GDM1 (cell line): ENCODE measurements around the gene PWP1.
A peak's percentile ranks its signal among the peaks of the same experiment; 100 is the strongest.

Source experiments
- DNase-seq: peaks from one replicate; lab custom pipeline; 2025; lab: John Stamatoyannopoulos, UW

The PWP1 gene

DNA sequence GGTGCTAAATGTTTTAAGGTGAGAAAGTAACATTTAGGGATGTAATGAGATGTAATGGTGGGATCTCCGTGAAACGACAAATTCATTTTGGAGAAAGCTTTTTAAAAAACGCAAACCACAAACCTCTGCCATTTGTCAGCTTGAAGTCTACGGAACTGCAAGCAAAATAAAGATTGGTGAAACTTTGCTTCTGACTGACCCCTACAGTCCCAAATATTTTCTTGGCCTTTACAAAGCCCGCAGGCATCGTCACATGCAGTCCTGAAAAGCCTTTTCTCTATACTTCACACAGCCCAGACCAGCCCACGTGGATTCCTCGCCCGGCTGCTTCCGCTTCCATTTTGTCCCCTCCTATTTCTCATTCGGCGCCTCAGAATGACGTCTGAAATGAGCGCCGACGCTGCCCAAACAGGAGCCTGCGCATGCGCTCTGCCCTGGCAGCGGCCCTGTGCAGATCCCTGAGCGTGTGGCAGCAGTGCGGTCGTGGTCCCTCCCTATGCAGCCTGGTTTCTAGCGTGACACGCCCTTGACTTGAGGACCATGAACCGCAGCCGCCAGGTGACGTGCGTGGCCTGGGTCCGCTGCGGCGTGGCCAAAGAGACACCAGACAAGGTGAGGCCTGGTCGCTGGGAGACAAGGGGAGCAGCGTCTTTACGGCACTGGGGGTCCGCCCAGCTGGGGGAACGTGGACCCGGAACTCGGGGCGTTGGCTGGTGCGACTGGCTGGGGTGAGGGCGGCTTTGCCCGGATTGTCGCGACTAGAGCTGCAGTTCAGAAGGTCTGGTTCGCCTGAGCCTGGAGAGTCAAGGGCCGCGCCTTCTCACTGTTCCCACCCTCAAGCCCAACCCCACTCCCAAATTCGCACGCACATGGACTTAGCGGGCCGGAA, at the start of gene PWP1:
TSS of gene PWP1 (plus strand) at position 440 of the 889 bp plus-strand sequence. CDS start at position 541, 101 bp downstream.
- DNase-seq = peak; percentile 92

DNA sequence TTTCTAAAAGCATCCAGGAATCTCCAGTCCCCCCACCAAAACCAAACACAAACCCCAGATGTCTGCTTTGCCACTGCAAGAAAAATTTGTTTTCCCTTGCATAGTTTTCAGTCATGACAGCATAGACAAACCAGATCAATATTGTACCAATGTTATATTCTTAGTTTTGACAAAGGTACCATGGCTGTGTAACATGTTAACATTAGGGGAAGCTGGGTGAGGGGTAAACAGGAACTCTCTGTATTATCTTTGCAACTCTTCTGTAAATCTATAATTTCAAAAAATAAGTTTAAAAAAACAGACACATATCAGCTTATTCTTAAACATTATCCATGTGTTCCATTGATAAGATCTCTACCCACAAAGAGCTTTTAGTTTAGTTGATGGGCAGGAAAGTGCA, 44.4 kb upstream of the PWP1 start:
- no peak for DNase-seq

DNA sequence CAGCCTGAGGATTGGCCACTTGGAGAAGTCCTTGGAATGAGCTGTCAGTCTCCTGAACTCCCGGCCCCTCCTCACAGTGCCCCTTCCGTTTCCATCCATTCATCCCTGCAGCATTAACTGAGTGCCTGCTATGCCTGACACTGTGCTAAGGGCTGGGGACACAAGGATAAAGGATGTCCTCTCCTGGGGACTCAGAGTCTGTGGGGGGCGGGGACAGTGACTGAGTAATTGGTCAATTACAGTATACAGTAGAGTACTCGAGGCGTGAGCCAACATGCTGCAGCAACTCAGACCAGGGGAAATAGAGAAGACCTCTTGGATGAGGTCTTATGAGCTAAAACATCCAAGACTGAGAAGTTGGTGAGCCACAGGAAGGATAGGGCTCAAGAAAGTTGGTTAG, 43.4 kb upstream of the PWP1 start:
- DNase-seq = no peak

DNA sequence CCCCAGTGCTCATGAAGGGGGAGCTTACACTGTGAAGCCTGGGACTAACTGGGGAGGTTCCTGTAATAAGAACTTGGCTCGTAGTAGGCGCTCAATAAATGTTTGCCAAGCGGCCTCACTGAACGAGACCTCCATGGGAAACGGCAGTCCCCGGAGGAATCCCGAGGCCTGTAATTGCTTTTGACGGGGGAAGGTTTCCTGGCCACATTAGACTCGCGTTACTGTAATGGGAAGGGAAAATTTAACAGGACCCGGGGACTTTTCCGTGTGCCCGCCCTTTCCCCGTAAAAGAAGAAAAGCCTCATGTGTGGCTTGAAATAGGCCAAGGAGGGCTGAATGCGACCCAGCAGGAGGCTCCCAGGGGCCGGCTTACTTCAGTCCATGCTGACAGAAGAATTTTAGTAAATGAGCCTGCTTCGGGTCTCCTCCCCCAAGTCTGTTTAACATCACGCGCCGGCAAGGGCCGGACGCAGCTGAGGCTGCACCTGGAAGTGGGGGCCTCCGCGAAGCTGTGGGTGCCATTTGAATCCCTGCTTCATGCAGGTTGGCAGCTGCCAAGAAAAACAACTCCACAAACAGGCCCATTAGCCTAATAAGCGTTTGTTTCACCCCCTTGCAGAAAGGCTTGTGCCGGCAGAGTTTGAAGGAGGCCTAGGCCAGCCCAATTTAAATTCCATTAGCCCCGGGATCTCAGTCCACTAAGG, 39.8 kb upstream of the PWP1 start:
- no peak for DNase-seq

DNA sequence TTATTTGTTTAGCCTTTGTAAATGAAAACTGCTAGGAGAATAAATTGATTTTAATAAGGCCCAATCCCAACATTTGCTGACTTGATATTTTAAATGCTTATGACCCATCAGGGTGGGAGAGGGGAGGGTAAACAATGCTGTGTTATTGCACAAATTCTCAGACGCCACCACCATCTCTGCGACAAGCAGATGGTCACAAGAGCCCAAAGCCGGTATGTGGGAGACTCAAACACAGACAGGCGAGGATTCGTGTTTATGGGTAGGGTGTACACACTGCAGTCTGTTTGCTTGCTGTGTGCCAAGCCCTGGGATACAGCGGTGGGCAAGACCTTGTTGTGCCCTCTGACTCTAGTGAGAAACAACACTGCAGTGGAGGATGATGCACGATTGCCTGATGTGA, 39.2 kb upstream of the PWP1 start:
- no peak for DNase-seq

DNA sequence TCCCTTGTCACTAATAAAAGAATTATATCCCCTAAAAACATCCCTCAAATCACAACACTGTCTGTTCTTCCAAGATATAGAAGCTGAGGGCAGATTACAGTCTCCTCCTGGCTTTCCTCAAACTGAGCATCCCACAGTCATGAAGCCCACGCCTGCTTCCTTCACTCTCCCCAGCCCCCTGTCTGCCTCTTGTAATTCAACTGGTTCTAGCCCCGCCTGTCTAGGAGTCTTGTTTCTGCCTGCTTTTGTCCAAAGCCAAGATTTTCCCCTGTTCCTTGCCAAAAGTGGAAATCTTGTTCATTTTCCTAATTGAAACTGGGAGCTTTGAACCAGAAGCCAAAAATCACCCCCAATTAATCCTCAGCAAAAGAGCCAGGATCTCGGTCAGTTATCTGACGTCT, 35.9 kb upstream of the PWP1 start:
- no peak for DNase-seq

DNA sequence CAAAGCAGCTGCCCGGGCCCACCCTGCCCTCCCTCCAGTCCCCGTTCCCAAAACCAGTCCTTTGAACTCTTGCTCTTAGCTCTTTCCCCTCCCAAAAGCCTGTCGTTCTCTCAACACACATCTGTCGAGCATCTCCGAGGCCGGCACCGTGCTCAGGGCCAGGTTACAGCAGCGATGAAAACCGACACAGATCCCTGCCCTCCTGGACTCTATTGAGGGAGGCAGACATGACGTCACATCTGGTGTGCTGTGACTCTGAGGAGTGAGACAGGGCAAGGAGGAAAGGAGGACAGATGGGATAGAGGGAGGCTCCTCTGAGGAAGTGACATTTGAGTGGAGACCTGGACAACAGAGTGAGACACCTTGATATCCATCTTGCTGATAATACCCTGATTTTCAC, 34.6 kb upstream of the PWP1 start:
- DNase-seq = no peak

DNA sequence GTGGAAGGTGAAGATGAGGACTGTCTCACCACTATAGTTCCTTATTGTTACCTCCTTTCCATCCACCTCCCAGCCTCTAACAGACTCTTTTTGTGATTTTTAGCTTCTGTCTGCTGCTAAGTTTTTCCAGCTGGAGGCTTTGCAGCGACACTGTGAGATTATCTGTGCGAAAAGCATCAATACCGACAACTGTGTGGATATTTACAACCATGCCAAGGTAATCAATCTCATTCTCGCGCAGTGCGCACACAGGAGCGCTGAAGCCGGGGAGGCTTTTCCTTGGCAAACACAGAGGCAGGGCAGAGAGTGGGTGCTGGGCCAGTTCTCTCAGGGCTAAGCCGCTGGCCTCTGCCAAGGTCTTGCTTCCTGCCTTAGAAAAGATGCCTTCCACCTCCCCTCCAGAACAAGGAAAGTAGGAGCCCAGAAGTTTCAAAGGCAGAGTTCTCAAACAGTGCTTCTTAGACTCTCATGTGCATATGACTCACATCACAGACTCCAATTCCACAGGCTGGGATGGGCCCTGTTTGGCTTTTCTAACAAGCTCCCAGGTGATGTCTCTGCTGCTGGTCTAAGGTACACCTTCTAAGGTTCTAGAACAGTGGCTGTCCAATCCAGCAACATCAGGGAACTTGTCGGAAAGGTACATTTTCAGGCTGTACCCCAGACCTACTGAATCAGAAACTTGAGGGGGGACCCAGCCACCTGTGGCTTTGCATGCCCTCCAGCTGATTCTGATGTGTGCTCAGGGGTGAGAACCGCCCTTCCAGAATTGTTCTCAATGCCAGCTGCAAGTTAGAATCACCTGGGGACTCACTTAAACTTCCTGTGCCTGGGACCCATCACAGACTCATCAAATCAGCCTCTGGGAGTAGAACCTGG, 33.8 kb upstream of the PWP1 start:
- DNase-seq = no peak

DNA sequence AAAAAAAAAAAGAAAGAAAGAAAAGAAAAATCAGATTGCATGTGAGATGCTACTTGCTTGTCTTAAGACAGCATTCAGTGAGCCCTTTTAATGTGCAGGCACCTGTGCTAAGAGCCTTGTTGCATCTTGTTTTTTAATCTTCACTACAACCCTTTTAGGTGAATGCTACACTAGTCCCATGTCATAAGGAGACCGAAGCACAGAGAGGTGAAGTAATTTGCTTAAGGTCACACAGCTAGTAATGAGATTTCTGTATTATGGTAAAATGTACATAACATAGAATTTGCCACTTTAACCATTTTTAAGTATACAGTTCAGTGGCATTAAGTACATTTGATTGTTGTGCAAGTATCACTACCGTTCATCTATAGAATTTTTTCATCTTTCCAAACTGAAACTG, 32.1 kb upstream of the PWP1 start:
- DNase-seq = no peak

DNA sequence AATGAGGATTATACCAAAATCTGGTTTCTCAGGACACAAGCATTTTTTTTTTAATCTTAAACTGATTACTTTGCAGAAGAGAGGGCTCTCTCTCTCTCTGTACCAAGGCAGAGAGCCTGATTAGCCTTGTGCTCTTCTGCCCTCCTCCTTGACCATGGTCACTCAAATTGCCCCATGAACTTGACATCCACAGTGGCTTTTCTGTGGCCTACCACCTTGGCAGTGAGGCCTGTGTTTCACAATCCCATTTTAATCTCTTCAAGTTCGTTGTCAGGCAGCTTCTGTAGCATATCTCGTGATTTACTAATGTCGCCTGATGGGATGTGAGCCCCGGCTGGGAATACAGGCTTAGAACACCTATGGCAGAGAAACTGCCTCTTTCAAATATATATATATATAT, 30.7 kb upstream of the PWP1 start:
- no peak for DNase-seq

DNA sequence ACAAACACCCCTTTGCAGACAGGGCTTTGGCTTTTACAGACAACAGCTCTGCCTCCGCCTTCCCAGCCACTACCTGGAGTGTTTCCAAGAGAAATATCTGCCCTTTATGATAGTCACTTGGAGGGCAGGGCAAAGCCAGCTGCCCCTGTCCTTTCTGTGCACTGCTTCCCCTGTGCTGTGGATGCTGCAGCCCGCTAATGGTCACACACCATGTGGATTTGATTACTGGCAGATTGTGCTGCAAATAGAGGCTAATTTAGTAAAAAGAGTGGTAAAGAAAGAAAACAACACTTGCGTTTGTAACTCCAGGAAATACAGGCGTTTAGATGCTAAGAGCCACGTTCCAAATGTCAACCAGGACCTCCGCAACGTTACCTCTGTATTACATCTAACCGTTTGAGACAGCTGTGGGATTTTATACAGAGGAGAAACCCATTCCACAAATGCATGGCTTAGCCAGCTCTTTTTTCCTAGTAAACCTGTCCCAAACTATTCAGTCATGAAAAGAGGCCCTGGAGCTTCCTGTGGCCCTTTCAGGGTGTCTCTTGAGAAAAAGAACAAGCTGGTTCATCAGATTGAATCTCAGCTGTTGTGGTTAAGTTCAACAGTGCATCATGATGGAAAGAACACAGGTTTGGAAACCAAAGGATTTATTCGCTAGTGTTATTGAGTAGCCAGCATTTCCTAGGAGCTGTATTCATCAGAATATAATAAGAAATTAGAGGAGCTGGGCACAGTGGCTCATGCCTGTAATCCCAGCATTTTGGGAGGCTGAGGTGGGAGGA, 30.1 kb upstream of the PWP1 start:
- no peak for DNase-seq

DNA sequence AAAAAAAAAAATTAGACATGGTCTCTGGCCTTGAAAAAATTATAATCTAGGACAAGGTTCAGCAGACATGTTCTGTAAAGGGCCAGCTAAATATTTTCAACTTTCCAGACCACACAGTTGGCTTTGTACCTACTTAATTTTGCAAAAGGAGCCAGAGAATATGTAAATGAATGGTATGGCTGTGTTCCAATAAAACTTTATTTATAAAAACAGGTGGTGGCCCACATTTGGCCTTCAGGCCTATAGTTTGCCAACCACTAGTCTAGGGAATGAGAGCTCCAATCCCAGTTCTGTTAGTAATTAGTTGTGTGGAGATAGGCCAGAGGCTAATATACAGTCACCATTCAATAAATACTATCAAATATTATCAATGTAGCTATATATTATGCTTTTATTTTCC, 29.3 kb upstream of the PWP1 start:
- no peak for DNase-seq

DNA sequence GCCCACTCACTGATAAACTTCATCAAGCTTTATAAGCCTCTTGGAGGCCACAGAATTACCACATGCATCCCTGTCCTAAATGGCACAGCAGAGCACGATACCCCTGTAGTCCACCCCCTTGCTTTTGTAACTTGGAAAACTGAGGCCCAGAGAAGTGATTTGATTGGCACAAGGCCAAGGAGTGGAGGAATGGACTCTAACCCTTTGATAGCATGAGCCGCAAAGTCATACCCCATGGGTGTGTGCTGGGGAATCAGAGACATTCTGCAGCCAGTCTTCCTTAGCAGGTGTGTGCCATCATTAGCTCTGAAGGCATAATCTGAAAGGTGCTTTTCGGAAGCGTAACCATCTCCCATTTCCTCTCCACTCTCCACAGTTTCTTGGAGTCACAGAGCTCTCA, 28.5 kb upstream of the PWP1 start:
- DNase-seq = no peak

DNA sequence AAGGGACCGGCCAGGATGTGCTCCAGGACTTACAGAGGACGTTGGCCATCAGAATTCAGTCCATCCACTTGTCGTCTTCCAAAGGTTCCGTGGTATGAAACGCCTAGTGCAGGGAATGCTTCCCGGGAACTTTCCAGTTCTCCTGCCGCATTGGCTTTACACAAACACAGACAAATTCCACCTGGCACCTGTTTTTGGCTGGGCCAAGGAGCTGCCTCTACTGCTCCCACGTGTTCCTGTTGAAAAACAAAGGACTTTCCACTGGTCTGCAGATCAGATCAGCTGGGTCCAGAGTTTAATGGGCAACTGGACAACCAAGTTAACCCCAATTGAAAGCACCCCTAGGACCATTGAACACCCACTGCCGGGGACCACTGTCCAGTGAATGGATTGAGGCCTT, 28.0 kb upstream of the PWP1 start:
- DNase-seq = no peak

DNA sequence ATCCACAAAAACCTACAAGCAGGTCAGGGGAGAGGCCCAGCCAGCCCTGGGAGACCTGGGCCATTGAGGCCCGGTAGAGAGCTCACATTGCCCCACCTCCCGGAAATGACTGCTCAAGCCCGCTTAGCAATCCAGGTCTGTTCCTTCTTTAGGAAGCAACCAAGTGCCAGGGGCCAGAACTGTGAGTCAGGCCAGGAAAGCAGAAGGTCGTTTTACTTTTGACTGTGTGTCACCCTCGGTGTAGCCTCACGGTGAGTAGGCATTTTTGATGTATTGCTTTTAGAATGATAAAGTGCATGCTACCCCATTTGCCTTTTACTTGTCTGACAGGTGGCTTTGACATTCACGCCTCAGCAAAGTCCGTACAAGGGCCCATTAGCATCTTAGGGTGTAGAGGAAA, 25.4 kb upstream of the PWP1 start:
- peak; percentile 60 for DNase-seq

DNA sequence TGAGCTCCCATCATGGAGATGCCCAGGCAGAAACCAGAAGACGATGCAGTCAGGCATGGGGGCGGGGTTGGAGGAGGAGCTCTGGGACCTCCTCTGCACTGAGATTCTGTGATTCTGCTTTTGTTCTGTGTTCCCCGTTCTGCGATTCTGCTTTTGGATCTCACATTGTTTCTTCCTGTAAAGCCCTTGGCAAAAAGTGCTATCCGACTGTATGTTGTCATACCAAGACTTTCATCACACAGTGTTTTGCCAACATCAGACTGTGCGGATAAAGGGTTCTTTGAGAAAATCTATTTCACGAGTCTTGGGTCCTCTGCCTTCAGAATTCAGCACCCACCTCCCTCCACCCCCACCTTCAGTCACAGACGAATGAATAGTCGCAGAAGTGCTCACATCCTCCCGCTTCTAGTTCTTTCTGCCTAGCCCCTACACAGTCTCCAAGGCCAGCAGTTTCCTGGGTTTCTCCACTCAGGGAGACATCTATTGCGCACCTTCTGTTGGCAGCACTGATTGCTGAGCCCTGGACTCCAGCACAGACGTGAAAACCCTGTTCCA, 24.7 kb upstream of the PWP1 start:
- no peak for DNase-seq

DNA sequence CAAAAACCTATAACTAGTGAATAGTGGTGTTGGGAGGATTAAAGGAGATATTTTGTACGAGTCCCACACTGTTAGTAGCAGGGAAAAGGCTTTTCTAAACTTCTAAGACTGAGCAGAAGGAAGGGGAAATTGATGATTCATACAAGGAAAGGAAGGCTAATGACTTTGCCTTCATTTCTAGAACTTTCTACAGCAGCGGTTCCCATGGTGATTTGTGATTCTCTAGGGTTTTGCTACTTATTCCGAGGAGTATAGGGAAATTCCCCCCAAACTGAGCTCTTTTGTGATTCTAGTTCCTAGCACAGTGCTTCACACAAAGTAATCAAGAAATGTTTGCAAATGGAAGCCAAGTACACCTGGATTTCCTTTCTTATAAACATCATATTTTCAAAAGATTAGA, 23.8 kb upstream of the PWP1 start:
- DNase-seq = no peak

DNA sequence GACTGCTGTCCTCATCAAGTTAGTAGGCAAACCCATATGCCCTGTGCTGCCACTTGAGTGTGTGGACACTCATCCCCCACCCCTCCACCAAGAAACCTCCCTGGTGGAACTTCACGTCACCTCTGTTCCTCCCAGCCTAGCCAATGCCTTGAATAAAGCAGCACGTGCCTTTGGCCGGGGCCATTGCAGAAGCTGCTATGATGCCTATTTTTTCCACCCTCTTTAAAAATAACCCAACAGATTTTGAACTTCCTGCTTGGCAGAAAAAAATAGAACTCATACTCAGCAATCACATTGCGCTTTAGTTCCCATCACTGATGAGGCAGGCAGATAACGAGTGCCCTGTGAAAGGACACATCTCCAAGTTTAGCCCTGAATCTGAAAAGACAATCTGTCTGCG, 23.1 kb upstream of the PWP1 start:
- no peak for DNase-seq

DNA sequence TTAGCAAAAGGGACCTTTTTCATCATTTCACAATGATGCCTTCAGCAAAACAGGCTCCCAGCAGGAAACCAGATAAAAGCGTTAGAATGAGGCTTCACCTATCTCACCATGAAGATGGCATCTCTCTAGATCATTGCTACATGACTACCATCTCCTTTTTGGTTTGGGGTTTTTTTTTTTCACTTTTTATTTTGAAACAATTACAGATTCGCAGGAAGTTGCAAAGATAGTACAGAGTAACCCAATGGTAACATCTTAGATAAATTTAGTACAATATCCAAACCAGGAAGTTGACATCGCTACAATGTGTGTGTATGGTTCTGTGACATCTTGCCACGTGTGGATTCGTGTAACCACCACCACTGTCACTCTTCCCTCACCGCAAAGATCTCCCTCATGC, 22.3 kb upstream of the PWP1 start:
- DNase-seq = no peak

DNA sequence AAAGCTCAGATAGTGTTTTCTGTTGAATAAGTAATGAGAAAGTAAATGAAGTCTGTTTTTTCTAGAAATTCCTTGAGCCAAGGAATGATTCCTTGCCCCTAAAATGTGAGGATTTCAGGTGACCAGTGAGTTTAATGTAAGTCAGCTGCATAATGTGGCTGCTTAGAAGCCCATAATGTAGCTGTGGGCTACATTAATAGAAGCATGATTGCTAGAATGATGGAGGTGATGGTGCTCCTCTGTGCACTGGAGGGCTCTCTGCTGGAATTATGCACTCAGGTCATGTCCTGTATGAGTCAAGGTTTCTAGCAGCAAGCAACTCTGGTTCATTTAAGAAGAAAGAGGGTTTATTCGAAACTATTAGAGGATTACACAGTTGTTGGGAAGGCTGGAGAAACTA, 19.6 kb upstream of the PWP1 start:
- DNase-seq = no peak

DNA sequence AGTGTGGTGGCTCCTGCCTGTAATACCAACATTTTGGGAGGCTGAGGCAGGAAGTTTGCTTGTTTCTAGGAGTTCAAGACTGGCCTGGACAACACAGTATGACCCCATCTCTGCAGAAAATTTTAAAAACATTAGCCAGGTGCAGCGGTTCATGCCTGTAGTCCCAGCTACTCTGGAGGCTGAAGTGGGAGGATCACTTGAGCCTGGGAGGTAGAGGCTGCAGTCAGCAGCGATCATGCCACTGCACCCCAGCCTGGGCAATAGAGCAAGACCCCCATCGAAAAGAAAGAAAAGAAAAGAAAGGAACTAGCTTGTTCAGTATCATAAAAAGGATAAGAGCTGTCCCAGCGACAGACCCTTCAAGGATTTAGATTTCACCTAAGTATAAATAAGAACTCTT, 18.1 kb upstream of the PWP1 start:
- no peak for DNase-seq
